Vagina (tissue), 2 donors: ENCODE measurements around the gene CD300A.

Source experiments
- CTCF ChIP-seq, 3 experiments: fragments of 450-650 bp in 2 of 3; fragments of 200-600 bp in 1 of 3; sonication (generic) in 1 of 3; IDR thresholded peaks; one replicate each; pipeline ENCODE4 v1.5.1; 2017 to 2019; ENCODE audit warnings: antibody characterized with exemption in 3 of 3, mild to moderate bottlenecking in 2 of 3, moderate library complexity in 2 of 3
- POLR2A ChIP-seq, 2 donors: fragments of 450-650 bp; IDR thresholded peaks; one replicate each; pipeline ENCODE4 v1.6.1; 2017; ENCODE audit warnings: antibody characterized with exemption in 2 of 2, mild to moderate bottlenecking in 2 of 2, moderate library complexity in 2 of 2
- POLR2AphosphoS5 ChIP-seq, 2 donors: sonication (generic); formaldehyde crosslinking; IDR thresholded peaks; one replicate each; pipeline ENCODE4 v1.9.0; 2017; ENCODE audit warnings: antibody characterized with exemption in 2 of 2, mild to moderate bottlenecking in 2 of 2, low read depth in 1 of 2; ENCODE audit not compliant: insufficient read depth in 1 of 2

- no peak for TF ChIP-seq CTCF (IDR thresholded peaks at IDR 0.05)
- TF ChIP-seq POLR2AphosphoS5 (IDR thresholded peaks at IDR 0.05; ENCODE audit: insufficient read depth in 1 of 2, low read depth in 1 of 2) = no peak
- no peak for TF ChIP-seq POLR2A (IDR thresholded peaks at IDR 0.05)
Observed at GRCh38 chr17:74450231-74450630, 16.2 kb upstream of the CD300A start.
